Ishikawa (cell line): Measurements from ENCODE around the gene SINHCAF.

Source experiments
- CEBPB ChIP-seq: IDR thresholded peaks from 2 replicates; pipeline ENCODE4 v1.6.1; 2012
- CREB1 ChIP-seq: IDR thresholded peaks from 2 replicates; pipeline ENCODE4 v1.6.1; 2012; ENCODE audit warnings: low read depth
- EP300 ChIP-seq: IDR thresholded peaks from 2 replicates; pipeline ENCODE4 v1.6.1; 2012; ENCODE audit warnings: borderline replicate concordance
- NFIC ChIP-seq: IDR thresholded peaks from 2 replicates; pipeline ENCODE4 v1.6.1; 2012
- RAD21 ChIP-seq: IDR thresholded peaks from 2 replicates; pipeline ENCODE4 v1.6.1; 2012; ENCODE audit warnings: low read depth
- TAF1 ChIP-seq: IDR thresholded peaks from 2 replicates; pipeline ENCODE4 v1.6.1; 2012; ENCODE audit warnings: low read depth, mild to moderate bottlenecking
- YY1 ChIP-seq: IDR thresholded peaks from 2 replicates; pipeline ENCODE4 v1.6.1; 2012; ENCODE audit warnings: low read depth
- ZBTB7A ChIP-seq: IDR thresholded peaks from 2 replicates; pipeline ENCODE4 v1.6.1; 2012; ENCODE audit warnings: low read depth
- TF ChIP-seq, protein P1 (sequence below): IDR thresholded peaks from 2 replicates; pipeline ENCODE4 v1.6.1; 2012; ENCODE audit warnings: low read depth, mild to moderate bottlenecking
- TF ChIP-seq, protein P2 (sequence below): IDR thresholded peaks from 2 replicates; pipeline ENCODE4 v1.6.1; 2012

DNA sequence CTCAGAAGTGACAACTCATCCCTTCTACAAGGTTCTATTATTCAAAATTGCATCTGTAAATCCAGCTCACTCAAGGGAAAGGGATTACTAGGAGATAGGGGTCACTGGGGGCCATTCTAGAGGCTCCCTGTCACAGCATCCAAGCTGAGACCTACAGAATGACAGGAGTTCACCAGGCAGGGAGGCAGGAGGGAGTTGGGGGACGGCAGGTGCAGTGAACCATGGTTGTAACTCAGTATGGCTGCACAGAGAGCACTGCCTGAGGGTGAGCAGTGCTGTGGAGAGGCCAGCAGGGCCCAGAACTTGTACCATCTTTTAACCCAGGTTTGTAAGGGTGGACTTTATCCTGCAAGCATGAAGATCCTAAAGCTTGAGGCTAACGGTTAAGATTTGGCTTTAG lies 37.9 kb upstream of the SINHCAF start:
- TF ChIP-seq RAD21 (no peak), YY1 (no peak), CREB1 (no peak), ZBTB7A (no peak), NFIC (no peak), EP300 (no peak), TAF1 (no peak), CEBPB (no peak)
- TF ChIP-seq, protein P1, sequence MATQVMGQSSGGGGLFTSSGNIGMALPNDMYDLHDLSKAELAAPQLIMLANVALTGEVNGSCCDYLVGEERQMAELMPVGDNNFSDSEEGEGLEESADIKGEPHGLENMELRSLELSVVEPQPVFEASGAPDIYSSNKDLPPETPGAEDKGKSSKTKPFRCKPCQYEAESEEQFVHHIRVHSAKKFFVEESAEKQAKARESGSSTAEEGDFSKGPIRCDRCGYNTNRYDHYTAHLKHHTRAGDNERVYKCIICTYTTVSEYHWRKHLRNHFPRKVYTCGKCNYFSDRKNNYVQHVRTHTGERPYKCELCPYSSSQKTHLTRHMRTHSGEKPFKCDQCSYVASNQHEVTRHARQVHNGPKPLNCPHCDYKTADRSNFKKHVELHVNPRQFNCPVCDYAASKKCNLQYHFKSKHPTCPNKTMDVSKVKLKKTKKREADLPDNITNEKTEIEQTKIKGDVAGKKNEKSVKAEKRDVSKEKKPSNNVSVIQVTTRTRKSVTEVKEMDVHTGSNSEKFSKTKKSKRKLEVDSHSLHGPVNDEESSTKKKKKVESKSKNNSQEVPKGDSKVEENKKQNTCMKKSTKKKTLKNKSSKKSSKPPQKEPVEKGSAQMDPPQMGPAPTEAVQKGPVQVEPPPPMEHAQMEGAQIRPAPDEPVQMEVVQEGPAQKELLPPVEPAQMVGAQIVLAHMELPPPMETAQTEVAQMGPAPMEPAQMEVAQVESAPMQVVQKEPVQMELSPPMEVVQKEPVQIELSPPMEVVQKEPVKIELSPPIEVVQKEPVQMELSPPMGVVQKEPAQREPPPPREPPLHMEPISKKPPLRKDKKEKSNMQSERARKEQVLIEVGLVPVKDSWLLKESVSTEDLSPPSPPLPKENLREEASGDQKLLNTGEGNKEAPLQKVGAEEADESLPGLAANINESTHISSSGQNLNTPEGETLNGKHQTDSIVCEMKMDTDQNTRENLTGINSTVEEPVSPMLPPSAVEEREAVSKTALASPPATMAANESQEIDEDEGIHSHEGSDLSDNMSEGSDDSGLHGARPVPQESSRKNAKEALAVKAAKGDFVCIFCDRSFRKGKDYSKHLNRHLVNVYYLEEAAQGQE, result no peak
- TF ChIP-seq, protein P2, sequence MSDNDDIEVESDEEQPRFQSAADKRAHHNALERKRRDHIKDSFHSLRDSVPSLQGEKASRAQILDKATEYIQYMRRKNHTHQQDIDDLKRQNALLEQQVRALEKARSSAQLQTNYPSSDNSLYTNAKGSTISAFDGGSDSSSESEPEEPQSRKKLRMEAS, result no peak
